ENCODE data around the gene CYTH4. TPM values are rescaled to one million over a fixed set of nuclear protein-coding genes. Genes with fewer than 3 reads are reported as not detected.
A peak's percentile ranks its signal among the peaks of the same experiment; 100 is the strongest.

CYTH4 gene
- total RNA-seq, 2 experiments from 2014 or later: 20.6 to 28.1 TPM

DNA sequence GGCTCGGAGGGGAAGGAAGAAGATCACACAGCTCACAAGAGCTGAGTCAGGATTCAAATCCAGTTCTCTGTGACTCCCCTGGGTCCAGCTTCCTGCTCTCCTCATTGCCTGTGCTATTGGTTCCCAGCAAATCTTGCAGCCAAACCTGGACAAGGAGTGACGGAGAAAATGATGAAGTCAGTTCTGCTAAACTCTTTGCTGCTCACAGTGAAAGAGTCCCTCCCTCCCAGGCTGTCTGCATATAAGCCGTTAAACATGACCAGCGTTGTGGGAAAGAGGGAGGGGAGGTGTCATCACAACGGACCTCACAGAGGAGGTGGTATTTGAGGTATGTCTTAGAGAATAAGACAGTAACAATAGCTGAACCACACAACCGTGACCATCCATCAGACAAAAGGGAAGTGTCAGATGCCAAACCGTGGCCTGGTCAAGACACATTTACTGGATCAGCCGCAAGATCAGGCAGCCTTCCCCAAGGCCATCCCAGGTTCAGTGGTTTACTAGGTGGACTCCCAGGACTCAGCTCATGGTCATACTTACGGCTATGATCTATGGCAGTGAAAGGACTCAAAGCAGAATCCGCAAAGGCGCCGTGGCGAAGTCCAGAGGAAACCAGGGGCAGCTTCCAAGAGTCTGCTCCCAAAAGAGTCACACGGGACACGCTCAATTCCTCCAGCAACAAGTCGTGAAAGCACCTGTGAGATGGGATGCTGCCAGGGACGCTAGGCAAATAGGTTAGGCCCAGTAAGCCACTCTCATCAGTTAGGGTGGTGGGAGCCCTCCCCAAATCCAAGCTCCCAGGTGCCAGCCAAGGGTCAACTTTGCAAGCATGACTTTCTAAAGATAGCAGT is 2.8 kb upstream of the CYTH4 start:
- TF ChIP-seq EZH2phosphoT487 (IDR thresholded peaks at IDR 0.05; ENCODE audit: borderline replicate concordance, low read depth, low read length) (no peak), CTCF (conservative IDR thresholded peaks at IDR 0.05; ENCODE audit: low read length) (no peak)
- no peak overlapping the region for H3K4me3 ChIP-seq (ENCODE audit: low read depth, low read length, poor library complexity, severe bottlenecking)
- intact Hi-C loops (cut with micrococcal nuclease; ENCODE audit: unreplicated experiment): no loop called here
- H3K9me2 ChIP-seq (ENCODE audit: insufficient read depth, low read length): no peaks in the 10 kb centered on the region
- peaks cover 10% of the 10 kb centered on the region; the same call in 1 of the 2 replicates for H3K79me2 ChIP-seq (ENCODE audit: insufficient read depth, low read depth, low read length)
- H3K4me2 ChIP-seq (ENCODE audit: low read length): peak overlapping the region; percentile 46
- H4K20me1 ChIP-seq (ENCODE audit: insufficient read depth, low read length): no peaks in the 10 kb centered on the region
- ChIA-PET CTCF (ENCODE audit: unreplicated experiment) (interaction anchor here (1.0 kb wide), 1 partner anchor 80 kb away, joined by 4 read pairs; no protein-coding TSS in a partner anchor), POLR2A (no interaction called here)
- peak; percentile 49 for DNase-seq (ENCODE audit: low spot score)
- no peaks in the 10 kb centered on the region for H3K9me3 ChIP-seq (ENCODE audit: low read length)
- H3K4me1 ChIP-seq (ENCODE audit: insufficient read depth, low read length, poor library complexity, severe bottlenecking): peaks cover 71% of the 10 kb centered on the region
- H3K36me3 ChIP-seq (ENCODE audit: insufficient read depth, low read length): no peaks in the 10 kb centered on the region
- BruUV-seq (replicated peaks): no TSS peak
- peak overlapping the region; percentile 17; the same call in 1 of the 2 replicates for H2AFZ ChIP-seq (ENCODE audit: low read length)
- H3K27ac ChIP-seq (ENCODE audit: low read depth, low read length, poor library complexity, severe bottlenecking): peak overlapping the region; percentile 20

DNA sequence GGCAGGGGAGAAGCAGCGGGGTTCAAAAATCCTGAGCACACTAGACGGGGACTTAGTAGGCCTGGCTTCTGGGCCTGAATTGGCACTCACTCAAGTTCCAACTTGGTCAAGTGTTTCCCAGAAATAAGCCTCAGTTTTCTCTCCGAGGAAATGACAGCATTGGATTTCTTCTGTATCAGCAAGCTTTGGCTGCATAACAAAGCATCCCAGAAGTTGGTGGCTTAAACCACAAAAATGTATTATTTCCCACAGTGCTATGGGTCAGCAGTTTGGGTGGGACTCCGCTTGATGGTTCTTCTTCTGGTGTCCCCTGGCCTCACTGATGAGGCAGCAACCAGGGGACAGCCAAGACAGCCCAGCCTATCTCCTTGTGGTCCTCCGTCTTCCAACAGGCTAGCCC is 1.6 kb upstream of the CYTH4 start:
- peaks cover 10% of the 10 kb centered on the region; the same call in 1 of the 2 replicates for H3K79me2 ChIP-seq (ENCODE audit: insufficient read depth, low read depth, low read length)
- H3K4me3 ChIP-seq (ENCODE audit: low read depth, low read length, poor library complexity, severe bottlenecking): no peak overlapping the region
- no peaks in the 10 kb centered on the region for H3K9me3 ChIP-seq (ENCODE audit: low read length)
- CTCF ChIA-PET (ENCODE audit: unreplicated experiment): no interaction called here
- H3K27ac ChIP-seq (ENCODE audit: low read depth, low read length, poor library complexity, severe bottlenecking): no peak overlapping the region
- no peaks in the 10 kb centered on the region for H3K36me3 ChIP-seq (ENCODE audit: insufficient read depth, low read length)
- H3K9me2 ChIP-seq (ENCODE audit: insufficient read depth, low read length): no peaks in the 10 kb centered on the region
- no peaks in the 10 kb centered on the region for H4K20me1 ChIP-seq (ENCODE audit: insufficient read depth, low read length)
- POLR2A ChIA-PET: no interaction called here
- no peak overlapping the region for H3K4me2 ChIP-seq (ENCODE audit: low read length)
- DNase-seq (ENCODE audit: low spot score): no peak
- peaks cover 71% of the 10 kb centered on the region for H3K4me1 ChIP-seq (ENCODE audit: insufficient read depth, low read length, poor library complexity, severe bottlenecking)
- no peak overlapping the region for H2AFZ ChIP-seq (ENCODE audit: low read length)
- TF ChIP-seq CTCF (conservative IDR thresholded peaks at IDR 0.05; ENCODE audit: low read length) (no peak), EZH2phosphoT487 (IDR thresholded peaks at IDR 0.05; ENCODE audit: borderline replicate concordance, low read depth, low read length) (no peak)
- BruUV-seq (replicated peaks): no TSS peak
- intact Hi-C loops (cut with micrococcal nuclease; ENCODE audit: unreplicated experiment): no loop called here

DNA sequence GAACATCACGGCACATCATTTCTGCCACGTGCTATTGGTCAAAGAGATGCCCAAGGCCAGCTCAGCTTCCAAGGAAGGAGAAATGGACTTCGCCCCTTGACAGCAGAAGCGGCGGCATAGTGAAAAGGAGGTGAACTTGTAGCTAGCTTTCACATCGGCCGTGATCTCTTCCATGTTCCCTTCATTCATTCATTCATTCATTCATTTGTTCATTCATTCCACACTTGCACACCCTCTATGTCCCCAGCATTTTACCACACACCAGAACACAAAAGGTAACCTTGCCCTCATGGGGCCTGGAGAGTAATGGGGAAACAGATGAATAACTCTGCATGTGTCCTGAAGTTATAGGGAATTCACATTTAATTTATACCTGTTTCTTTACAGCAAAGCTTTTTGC is 1.1 kb upstream of the CYTH4 start:
- Histone ChIP-seq H2AFZ (ENCODE audit: low read length) (no peak overlapping the region), H3K4me1 (ENCODE audit: insufficient read depth, low read length, poor library complexity, severe bottlenecking) (peaks cover 67% of the 10 kb centered on the region), H3K9me2 (ENCODE audit: insufficient read depth, low read length) (no peaks in the 10 kb centered on the region), H3K4me3 (ENCODE audit: low read depth, low read length, poor library complexity, severe bottlenecking) (no peak overlapping the region), H3K79me2 (ENCODE audit: insufficient read depth, low read depth, low read length) (peaks cover 10% of the 10 kb centered on the region; the same call in 1 of the 2 replicates), H3K9me3 (ENCODE audit: low read length) (no peaks in the 10 kb centered on the region), H3K27ac (ENCODE audit: low read depth, low read length, poor library complexity, severe bottlenecking) (no peak overlapping the region), H4K20me1 (ENCODE audit: insufficient read depth, low read length) (no peaks in the 10 kb centered on the region), H3K4me2 (ENCODE audit: low read length) (no peak overlapping the region), H3K36me3 (ENCODE audit: insufficient read depth, low read length) (no peaks in the 10 kb centered on the region; the same call in 1 of the 2 replicates)
- CTCF ChIA-PET (ENCODE audit: unreplicated experiment): no interaction called here
- TF ChIP-seq EZH2phosphoT487 (IDR thresholded peaks at IDR 0.05; ENCODE audit: borderline replicate concordance, low read depth, low read length) (no peak), CTCF (conservative IDR thresholded peaks at IDR 0.05; ENCODE audit: low read length) (no peak)
- intact Hi-C loops (cut with micrococcal nuclease; ENCODE audit: unreplicated experiment): no loop called here
- POLR2A ChIA-PET: interaction anchor here (0.6 kb wide), 1 partner anchor 848 kb away, joined by 3 read pairs; no protein-coding TSS in a partner anchor
- no TSS peak for BruUV-seq (replicated peaks)
- DNase-seq (ENCODE audit: low spot score): no peak

All from OCI-LY7 (cell line).